DND-41 (cell line): Measurements from ENCODE around the gene KRT2.

Source experiments
- EZH2 ChIP-seq: IDR thresholded peaks from 3 replicates; pipeline ENCODE4 v1.6.1; 2012; ENCODE audit warnings: borderline replicate concordance, low read depth, mild to moderate bottlenecking, moderate library complexity, low read length, inconsistent platforms; ENCODE audit not compliant: severe bottlenecking
- TF ChIP-seq, protein P1 (sequence below): IDR thresholded peaks from 2 replicates; pipeline ENCODE4 v1.5.1; 2012; ENCODE audit warnings: borderline replicate concordance, low read length, moderate library complexity, mild to moderate bottlenecking; ENCODE audit not compliant: poor library complexity, severe bottlenecking; ENCODE audit errors: extremely low read depth

DNA sequence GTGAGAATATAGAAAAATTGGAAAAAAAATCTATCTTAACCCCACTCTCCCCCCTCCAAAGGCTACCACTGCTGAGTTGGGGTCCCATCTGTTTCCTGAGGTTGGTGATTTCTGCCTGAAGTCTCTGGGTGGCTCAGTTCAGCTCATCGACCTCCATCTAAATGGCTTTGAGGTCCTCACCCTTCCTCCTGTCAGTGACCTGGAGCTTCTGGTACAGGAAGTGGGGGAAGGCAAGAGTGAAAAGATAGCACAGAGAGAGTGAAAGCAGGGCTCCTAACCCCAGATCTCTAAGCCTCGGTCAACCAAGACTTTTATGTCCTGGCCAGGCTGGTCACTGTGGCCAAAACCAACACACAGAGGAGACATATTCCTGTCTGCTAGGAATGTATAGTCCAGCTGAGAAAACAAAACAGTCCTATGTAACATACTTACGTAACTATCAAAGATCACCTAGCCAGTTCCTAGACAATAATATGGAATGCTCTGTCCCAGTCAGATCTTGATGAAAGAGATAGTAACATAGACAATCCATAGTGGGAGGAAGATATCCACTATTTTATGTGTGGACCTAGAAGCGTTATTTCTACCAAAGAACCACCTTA, 21.3 kb downstream of the KRT2 start:
- TF ChIP-seq, protein P1, sequence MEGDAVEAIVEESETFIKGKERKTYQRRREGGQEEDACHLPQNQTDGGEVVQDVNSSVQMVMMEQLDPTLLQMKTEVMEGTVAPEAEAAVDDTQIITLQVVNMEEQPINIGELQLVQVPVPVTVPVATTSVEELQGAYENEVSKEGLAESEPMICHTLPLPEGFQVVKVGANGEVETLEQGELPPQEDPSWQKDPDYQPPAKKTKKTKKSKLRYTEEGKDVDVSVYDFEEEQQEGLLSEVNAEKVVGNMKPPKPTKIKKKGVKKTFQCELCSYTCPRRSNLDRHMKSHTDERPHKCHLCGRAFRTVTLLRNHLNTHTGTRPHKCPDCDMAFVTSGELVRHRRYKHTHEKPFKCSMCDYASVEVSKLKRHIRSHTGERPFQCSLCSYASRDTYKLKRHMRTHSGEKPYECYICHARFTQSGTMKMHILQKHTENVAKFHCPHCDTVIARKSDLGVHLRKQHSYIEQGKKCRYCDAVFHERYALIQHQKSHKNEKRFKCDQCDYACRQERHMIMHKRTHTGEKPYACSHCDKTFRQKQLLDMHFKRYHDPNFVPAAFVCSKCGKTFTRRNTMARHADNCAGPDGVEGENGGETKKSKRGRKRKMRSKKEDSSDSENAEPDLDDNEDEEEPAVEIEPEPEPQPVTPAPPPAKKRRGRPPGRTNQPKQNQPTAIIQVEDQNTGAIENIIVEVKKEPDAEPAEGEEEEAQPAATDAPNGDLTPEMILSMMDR = no peak
- no peak for TF ChIP-seq EZH2
